ENCODE results near the gene ADAMTS13.

DNA sequence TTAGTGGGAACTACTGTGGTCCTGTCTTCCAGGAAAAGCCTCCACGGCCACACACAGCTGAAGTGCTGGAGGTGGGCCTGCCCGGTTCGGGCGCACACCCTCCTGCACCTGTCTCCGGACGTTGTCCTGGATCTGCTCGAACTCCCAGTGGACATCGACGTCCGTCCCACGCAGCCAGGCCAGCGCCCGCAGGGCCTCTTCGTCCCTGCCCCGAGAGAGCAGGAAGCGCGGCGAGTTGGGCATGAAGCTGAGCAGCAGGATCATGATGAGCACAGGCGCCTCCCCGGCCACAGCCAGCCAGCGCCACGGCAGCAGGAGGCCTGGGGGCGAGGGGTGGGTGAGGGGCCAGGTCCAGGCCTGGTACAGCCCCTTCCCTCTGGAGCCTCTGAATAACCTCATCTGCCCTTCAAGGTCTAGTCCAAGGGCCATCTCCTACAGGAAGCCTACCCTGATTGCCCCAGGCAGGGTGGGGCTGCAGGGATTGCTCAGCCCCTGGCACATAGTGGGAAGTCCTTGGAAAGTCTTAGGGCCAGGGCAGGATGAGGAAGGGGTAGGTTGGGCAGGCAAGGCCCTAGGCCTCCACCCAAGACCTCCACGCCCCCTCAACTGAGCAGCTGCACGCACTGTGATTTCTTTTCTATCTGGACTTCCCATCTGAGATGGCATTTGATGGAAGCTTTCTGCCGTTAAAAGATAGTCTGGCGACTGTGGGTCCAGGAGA lies 53.3 kb downstream of the ADAMTS13 start:
- TF ChIP-seq, protein P1, sequence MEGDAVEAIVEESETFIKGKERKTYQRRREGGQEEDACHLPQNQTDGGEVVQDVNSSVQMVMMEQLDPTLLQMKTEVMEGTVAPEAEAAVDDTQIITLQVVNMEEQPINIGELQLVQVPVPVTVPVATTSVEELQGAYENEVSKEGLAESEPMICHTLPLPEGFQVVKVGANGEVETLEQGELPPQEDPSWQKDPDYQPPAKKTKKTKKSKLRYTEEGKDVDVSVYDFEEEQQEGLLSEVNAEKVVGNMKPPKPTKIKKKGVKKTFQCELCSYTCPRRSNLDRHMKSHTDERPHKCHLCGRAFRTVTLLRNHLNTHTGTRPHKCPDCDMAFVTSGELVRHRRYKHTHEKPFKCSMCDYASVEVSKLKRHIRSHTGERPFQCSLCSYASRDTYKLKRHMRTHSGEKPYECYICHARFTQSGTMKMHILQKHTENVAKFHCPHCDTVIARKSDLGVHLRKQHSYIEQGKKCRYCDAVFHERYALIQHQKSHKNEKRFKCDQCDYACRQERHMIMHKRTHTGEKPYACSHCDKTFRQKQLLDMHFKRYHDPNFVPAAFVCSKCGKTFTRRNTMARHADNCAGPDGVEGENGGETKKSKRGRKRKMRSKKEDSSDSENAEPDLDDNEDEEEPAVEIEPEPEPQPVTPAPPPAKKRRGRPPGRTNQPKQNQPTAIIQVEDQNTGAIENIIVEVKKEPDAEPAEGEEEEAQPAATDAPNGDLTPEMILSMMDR (IDR thresholded peaks at IDR 0.05; ENCODE audit: low read depth, low read length, missing input control) = no peak
- no peak for TF ChIP-seq YY1 (IDR thresholded peaks at IDR 0.05)
- TF ChIP-seq TAF1 (conservative IDR thresholded peaks at IDR 0.05) = no peak
- TF ChIP-seq, protein P2, sequence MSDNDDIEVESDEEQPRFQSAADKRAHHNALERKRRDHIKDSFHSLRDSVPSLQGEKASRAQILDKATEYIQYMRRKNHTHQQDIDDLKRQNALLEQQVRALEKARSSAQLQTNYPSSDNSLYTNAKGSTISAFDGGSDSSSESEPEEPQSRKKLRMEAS (IDR thresholded peaks at IDR 0.05) = no peak
- no peak for TF ChIP-seq HNF4G (IDR thresholded peaks at IDR 0.05)
- TF ChIP-seq RAD21 (IDR thresholded peaks at IDR 0.05) = no peak

All from liver (tissue), 3 donors.